GM10248 (cell line): Measurements from ENCODE around the gene GLIPR2.

Experiments
- CTCF ChIA-PET: fragments of 300-600 bp; sonication (Branson Sonifier 250); formaldehyde crosslinking; extraction: SDS; loops from one replicate; lab custom pipeline; 2021; ENCODE audit warnings: antibody characterized with exemption; lab: Yijun Ruan, JAX
- POLR2A ChIA-PET: fragments of 350-650 bp; sonication (Branson Sonifier 250); formaldehyde crosslinking; extraction: SDS; loops from one replicate; lab custom pipeline; 2020; ENCODE audit warnings: antibody characterized with exemption; lab: Yijun Ruan, JAX
- DNase-seq: peaks from one replicate; pipeline ENCODE4 v3.0.0; 2012; ENCODE audit errors: extremely low spot score
- TF ChIP-seq, protein P1 (sequence below): IDR thresholded peaks from 2 replicates; pipeline ENCODE4 v1.5.1; 2012; ENCODE audit warnings: mild to moderate bottlenecking, low read depth; ENCODE audit errors: extremely low read depth, missing control alignments, control extremely low read depth

The GLIPR2 gene

DNA sequence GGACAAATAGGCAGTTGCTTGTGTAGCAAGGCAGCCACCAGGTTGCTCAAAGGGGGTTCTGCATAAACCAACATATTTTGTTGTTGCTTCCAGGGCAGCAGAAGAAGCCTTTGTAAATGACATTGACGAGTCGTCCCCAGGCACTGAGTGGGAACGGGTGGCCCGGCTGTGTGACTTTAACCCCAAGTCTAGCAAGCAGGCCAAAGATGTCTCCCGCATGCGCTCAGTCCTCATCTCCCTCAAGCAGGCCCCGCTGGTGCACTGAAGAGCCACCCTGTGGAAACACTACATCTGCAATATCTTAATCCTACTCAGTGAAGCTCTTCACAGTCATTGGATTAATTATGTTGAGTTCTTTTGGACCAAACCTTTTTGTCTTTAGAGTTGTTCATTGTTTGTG, 75.0 kb downstream of the GLIPR2 start:
- ChIA-PET CTCF (interaction anchor here (0.8 to 2.5 kb wide), 4 partner anchors 10 to 45 kb away, joined by 4 to 7 read pairs (median 4); partner anchors contain the start of gene CLTA), POLR2A (interaction anchor here (0.6 kb wide), 1 partner anchor 18 kb away, joined by 3 read pairs; no protein-coding TSS in a partner anchor)
- DNase-seq = no peak
- TF ChIP-seq, protein P1, sequence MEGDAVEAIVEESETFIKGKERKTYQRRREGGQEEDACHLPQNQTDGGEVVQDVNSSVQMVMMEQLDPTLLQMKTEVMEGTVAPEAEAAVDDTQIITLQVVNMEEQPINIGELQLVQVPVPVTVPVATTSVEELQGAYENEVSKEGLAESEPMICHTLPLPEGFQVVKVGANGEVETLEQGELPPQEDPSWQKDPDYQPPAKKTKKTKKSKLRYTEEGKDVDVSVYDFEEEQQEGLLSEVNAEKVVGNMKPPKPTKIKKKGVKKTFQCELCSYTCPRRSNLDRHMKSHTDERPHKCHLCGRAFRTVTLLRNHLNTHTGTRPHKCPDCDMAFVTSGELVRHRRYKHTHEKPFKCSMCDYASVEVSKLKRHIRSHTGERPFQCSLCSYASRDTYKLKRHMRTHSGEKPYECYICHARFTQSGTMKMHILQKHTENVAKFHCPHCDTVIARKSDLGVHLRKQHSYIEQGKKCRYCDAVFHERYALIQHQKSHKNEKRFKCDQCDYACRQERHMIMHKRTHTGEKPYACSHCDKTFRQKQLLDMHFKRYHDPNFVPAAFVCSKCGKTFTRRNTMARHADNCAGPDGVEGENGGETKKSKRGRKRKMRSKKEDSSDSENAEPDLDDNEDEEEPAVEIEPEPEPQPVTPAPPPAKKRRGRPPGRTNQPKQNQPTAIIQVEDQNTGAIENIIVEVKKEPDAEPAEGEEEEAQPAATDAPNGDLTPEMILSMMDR = no peak

DNA sequence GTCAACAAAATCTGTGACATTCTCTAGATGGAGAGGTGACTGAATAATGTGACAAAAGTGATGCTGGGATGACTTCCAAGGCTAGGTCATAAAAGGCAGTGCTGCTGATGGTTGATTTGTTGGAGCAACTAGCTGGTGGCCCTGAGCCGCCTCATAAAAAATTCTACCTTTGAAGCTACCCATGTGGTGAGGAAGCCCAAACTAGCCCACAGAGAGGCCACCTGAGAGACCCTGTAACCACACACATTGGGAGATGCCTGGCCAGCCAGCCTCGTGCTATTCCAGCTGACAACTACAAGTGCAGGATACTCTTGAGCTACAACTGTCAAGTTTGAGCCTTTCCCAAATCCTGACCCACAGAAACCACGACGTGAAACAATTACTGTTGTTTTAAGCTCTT, 76.9 kb downstream of the GLIPR2 start:
- ChIA-PET CTCF (interaction anchor here (0.9 to 2.2 kb wide), 4 partner anchors 11 to 36 kb away, joined by 3 to 6 read pairs (median 4); no protein-coding TSS in a partner anchor), POLR2A (interaction anchor here (0.6 kb wide), 1 partner anchor 188 kb away, joined by 4 read pairs; no protein-coding TSS in a partner anchor)
- TF ChIP-seq, protein P1 = no peak
- no peak for DNase-seq
